IMR-90 (cell line): ENCODE measurements around the gene SLC5A10. TPM values are rescaled to one million over a fixed set of nuclear protein-coding genes. Genes with fewer than 3 reads are reported as not detected.

ENCODE experiments used
- ATAC-seq: fragments of 200-7000 bp; cut with Tn5 transposase; 2 replicates; pipeline ENCODE4 v1.9.1; 2020; ENCODE audit warnings: low read depth, mild to moderate bottlenecking, moderate library complexity
- BruUV-seq: library from RNA; stranded (reverse); fragments of 400-500 nt; replicated peaks from 2 replicates; lab custom pipeline; 2021; lab: Mats Ljungman, UMichigan
- CTCF ChIA-PET: fragments of 300-600 bp; formaldehyde crosslinking; extraction: SDS; loops from one replicate; lab custom pipeline; 2021; ENCODE audit warnings: antibody characterized with exemption; lab: Yijun Ruan, JAX
- POLR2A ChIA-PET: fragments of 300-600 bp; sonication (Branson Sonifier 250); formaldehyde crosslinking; loops from one replicate; lab custom pipeline; 2022; ENCODE audit warnings: antibody characterized with exemption; ENCODE audit not compliant: unreplicated experiment; lab: Charles Lee
- DNase-seq: peaks from one replicate; pipeline ENCODE4 v3.0.0; 2013
- H2AFZ ChIP-seq: replicated peaks from 2 replicates; pipeline ENCODE3; 2013; ENCODE audit warnings: low read length, mild to moderate bottlenecking; ENCODE audit not compliant: poor library complexity
- H2AK5ac ChIP-seq: 2 replicates; pipeline ENCODE4 v1.6.1; 2013; ENCODE audit warnings: low read depth, low read length, inconsistent platforms
- H2AK9ac ChIP-seq: replicated peaks from 2 replicates; pipeline ENCODE3; 2013; ENCODE audit warnings: mild to moderate bottlenecking, low read depth, low read length, moderate library complexity; ENCODE audit not compliant: poor library complexity
- H2BK120ac ChIP-seq: 2 replicates; pipeline ENCODE4 v1.6.1; 2013; ENCODE audit warnings: low read depth, low read length, inconsistent platforms
- H2BK15ac ChIP-seq: 3 replicates; pipeline ENCODE4 v1.6.1; 2013; ENCODE audit warnings: low read depth, low read length, inconsistent platforms
- H2BK20ac ChIP-seq: 2 replicates; pipeline ENCODE4 v1.6.1; 2013; ENCODE audit warnings: low read depth, mild to moderate bottlenecking, inconsistent platforms, low read length, moderate library complexity
- H2BK5ac ChIP-seq: 2 replicates; pipeline ENCODE4 v1.6.1; 2013; ENCODE audit warnings: mild to moderate bottlenecking, low read depth, low read length, inconsistent platforms; ENCODE audit not compliant: poor library complexity, severe bottlenecking
- H3K14ac ChIP-seq: replicated peaks from 2 replicates; pipeline ENCODE4 v1.6.1; 2013; ENCODE audit warnings: low read depth, low read length, inconsistent platforms
- H3K18ac ChIP-seq: 2 replicates; pipeline ENCODE4 v1.6.1; 2013; ENCODE audit warnings: low read depth, low read length, control low read depth
- H3K23ac ChIP-seq: 2 replicates; pipeline ENCODE4 v1.6.1; 2013; ENCODE audit warnings: low read depth, low read length, inconsistent platforms
- H3K27ac ChIP-seq: 2 replicates; pipeline ENCODE4 v1.5.1; 2013; ENCODE audit warnings: mild to moderate bottlenecking, control low read depth, low read length; ENCODE audit not compliant: insufficient read depth
- H3K27me3 ChIP-seq: 2 replicates; pipeline ENCODE4 v1.6.1; 2013; ENCODE audit warnings: low read length; ENCODE audit not compliant: control insufficient read depth, insufficient read depth
- H3K36me3 ChIP-seq: 2 replicates; pipeline ENCODE4 v1.6.1; 2013; ENCODE audit warnings: low read length, mixed read lengths; ENCODE audit not compliant: control insufficient read depth, insufficient read depth
- H3K4ac ChIP-seq: 2 replicates; pipeline ENCODE4 v1.6.1; 2013; ENCODE audit warnings: low read depth, low read length, inconsistent platforms
- H3K4me1 ChIP-seq: 2 replicates; pipeline ENCODE4 v1.6.1; 2013; ENCODE audit warnings: low read length, mixed read lengths; ENCODE audit not compliant: control insufficient read depth, insufficient read depth
- H3K4me2 ChIP-seq: 2 replicates; pipeline ENCODE4 v1.6.1; 2013; ENCODE audit warnings: low read depth, mild to moderate bottlenecking, control low read depth, low read length, moderate library complexity
- H3K4me3 ChIP-seq: 2 replicates; pipeline ENCODE4 v1.5.1; 2013; ENCODE audit warnings: low read depth, mild to moderate bottlenecking, control low read depth, low read length, moderate library complexity; ENCODE audit not compliant: insufficient read depth
- H3K56ac ChIP-seq: 2 replicates; pipeline ENCODE4 v1.6.1; 2013; ENCODE audit warnings: low read length, inconsistent platforms; ENCODE audit not compliant: insufficient read depth; ENCODE audit errors: extremely low read depth
- H3K79me1 ChIP-seq, 2 experiments: 2 replicates each; pipeline ENCODE4 v1.6.1; 2013; ENCODE audit warnings: low read length in 2 of 2, inconsistent platforms in 1 of 2, low read depth in 1 of 2
- H3K9ac ChIP-seq: 2 replicates; pipeline ENCODE4 v1.6.1; 2013; ENCODE audit warnings: low read depth, low read length, control low read depth
- H3K9me1 ChIP-seq: 2 replicates; pipeline ENCODE4 v1.6.1; 2013; ENCODE audit warnings: low read length, inconsistent platforms; ENCODE audit not compliant: insufficient read depth
- H3K9me3 ChIP-seq: 2 replicates; pipeline ENCODE4 v1.6.1; 2013; ENCODE audit warnings: low read length; ENCODE audit not compliant: control insufficient read depth, insufficient read depth
- H4K20me1 ChIP-seq: 2 replicates; pipeline ENCODE4 v1.6.1; 2013; ENCODE audit warnings: low read length, inconsistent platforms; ENCODE audit not compliant: insufficient read depth
- H4K5ac ChIP-seq: 2 replicates; pipeline ENCODE4 v1.6.1; 2013; ENCODE audit warnings: mild to moderate bottlenecking, low read depth, low read length, control low read depth
- H4K8ac ChIP-seq, 2 experiments: 2 replicates each; pipeline ENCODE4 v1.6.1; 2013; ENCODE audit warnings: low read depth in 2 of 2, low read length in 2 of 2, control low read depth in 1 of 2, inconsistent platforms in 1 of 2
- H4K91ac ChIP-seq: 2 replicates; pipeline ENCODE4 v1.6.1; 2013; ENCODE audit warnings: low read depth, low read length, inconsistent platforms; ENCODE audit not compliant: insufficient read depth
- BHLHE40 ChIP-seq: fragments of 150-350 bp; IDR thresholded peaks from 2 replicates; pipeline ENCODE4 v1.6.1; 2016; ENCODE audit warnings: mild to moderate bottlenecking, low read depth, low read length
- CEBPB ChIP-seq: IDR thresholded peaks from 2 replicates; pipeline ENCODE4 v1.6.1; 2012; ENCODE audit warnings: low read depth, low read length, improper control_type of control experiment
- CHD1 ChIP-seq: IDR thresholded peaks from 2 replicates; pipeline ENCODE4 v1.6.1; 2012; ENCODE audit warnings: low read depth, low read length, improper control_type of control experiment
- CTCF ChIP-seq: conservative IDR thresholded peaks from 2 replicates; pipeline ENCODE4 v1.5.1; 2012; ENCODE audit warnings: mild to moderate bottlenecking, low read depth, low read length, improper control_type of control experiment
- ELK1 ChIP-seq: fragments of 150-350 bp; IDR thresholded peaks from 2 replicates; pipeline ENCODE4 v1.6.1; 2016; ENCODE audit warnings: low read depth, mild to moderate bottlenecking, low read length, moderate library complexity, borderline replicate concordance
- FOS ChIP-seq: fragments of 150-350 bp; IDR thresholded peaks from 2 replicates; pipeline ENCODE4 v1.6.1; 2016; ENCODE audit warnings: low read depth, low read length
- MAFK ChIP-seq: IDR thresholded peaks from 2 replicates; pipeline ENCODE4 v1.6.1; 2012; ENCODE audit warnings: low read depth, low read length, improper control_type of control experiment
- NFE2L2 ChIP-seq: fragments of 150-350 bp; IDR thresholded peaks from 2 replicates; pipeline ENCODE4 v1.6.1; 2016; ENCODE audit warnings: low read depth, mild to moderate bottlenecking, low read length
- RAD21 ChIP-seq: IDR thresholded peaks from 2 replicates; pipeline ENCODE4 v1.6.1; 2012; ENCODE audit warnings: low read length, improper control_type of control experiment
- RCOR1 ChIP-seq: IDR thresholded peaks from 2 replicates; pipeline ENCODE4 v1.6.1; 2012; ENCODE audit warnings: mild to moderate bottlenecking, low read length, improper control_type of control experiment; ENCODE audit not compliant: insufficient replicate concordance
- SMC3 ChIP-seq: fragments of 150-350 bp; IDR thresholded peaks from 2 replicates; pipeline ENCODE4 v1.6.1; 2016; ENCODE audit warnings: low read depth, mild to moderate bottlenecking, antibody characterized with exemption, low read length, moderate library complexity
- USF2 ChIP-seq: fragments of 150-350 bp; IDR thresholded peaks from 2 replicates; pipeline ENCODE4 v1.6.1; 2017; ENCODE audit warnings: mild to moderate bottlenecking, antibody characterized with exemption, low read length, low read depth
- dilution Hi-C: fragments of 300-500 bp; cut with HindIII; formaldehyde crosslinking; loops from one replicate; pipeline ENCODE4 v1.14.3; 2018; ENCODE audit warnings: low sequenced_read_pairs; ENCODE audit not compliant: unreplicated experiment
- in situ Hi-C: fragments of 300-500 bp; cut with MboI; formaldehyde crosslinking; loops from 3 replicates; pipeline ENCODE4 v1.14.3; 2019; ENCODE audit warnings: low sequenced_read_pairs, inconsistent platforms, mixed read lengths
- intact Hi-C: fragments of 100-400 bp; cut with micrococcal nuclease; formaldehyde crosslinking; loops from 2 replicates; pipeline ENCODE4 v1.10.0; 2022
- polyA plus RNA-seq, 3 experiments: library from polyadenylated mRNA; depleted of rRNA; stranded (reverse); fragments of >200 nt; gene quantifications; 2 replicates each; pipeline ENCODE4 v1.2.3, GENCODE V29; 2012; ENCODE audit warnings: low replicate concordance in 1 of 3
- total RNA-seq: library from RNA; depleted of rRNA; stranded (reverse); fragments of >200 nt; gene quantifications from 2 replicates; pipeline ENCODE4 v1.2.3, GENCODE V29; 2012

The SLC5A10 gene
- total and polyA plus RNA-seq, 2 of the 4 experiments (the other 2 are of a cell fraction): not detected

- DNase-seq (no peak), ATAC-seq (no peak)
- no peak overlapping the region for H3K14ac ChIP-seq
- no peak overlapping the region for H2BK20ac ChIP-seq
- no peak overlapping the region for H3K23ac ChIP-seq
- H3K27ac ChIP-seq: no peak overlapping the region
- no peak overlapping the region for H3K4me3 ChIP-seq
- no peak overlapping the region for H2BK120ac ChIP-seq
- peaks cover 18% of the 10 kb centered on the region for H3K9me1 ChIP-seq
- no peak overlapping the region for H3K18ac ChIP-seq
- in situ Hi-C loops: no loop called here
- no peak for TF ChIP-seq ELK1
- no peak for TF ChIP-seq RAD21
- no peak for TF ChIP-seq CHD1
- TF ChIP-seq CTCF: no peak
- no peak for TF ChIP-seq BHLHE40
- TF ChIP-seq FOS: no peak
- no peak for TF ChIP-seq SMC3
- TF ChIP-seq NFE2L2: no peak
- no peak for TF ChIP-seq MAFK
- TF ChIP-seq RCOR1: no peak
- no peak for TF ChIP-seq CEBPB
- TF ChIP-seq USF2: no peak
- intact Hi-C loops: no loop called here
- no peak overlapping the region for H4K91ac ChIP-seq
- H3K36me3 ChIP-seq: no peaks in the 10 kb centered on the region
- H3K4me2 ChIP-seq: no peak overlapping the region
- no peak overlapping the region for H4K5ac ChIP-seq
- H3K9ac ChIP-seq: no peak overlapping the region
- H3K27me3 ChIP-seq: no peaks in the 10 kb centered on the region
- H3K4me1 ChIP-seq: peaks cover 24% of the 10 kb centered on the region
- H3K79me1 ChIP-seq: peaks cover 7 to 28% of the 10 kb centered on the region in 2 experiments; a peak in 3 of 4 replicates
- H4K8ac ChIP-seq: no peak overlapping the region
- no peak overlapping the region for H2AK5ac ChIP-seq
- no peak overlapping the region for H3K4ac ChIP-seq
- peaks cover 11% of the 10 kb centered on the region for H4K20me1 ChIP-seq
- H2AFZ ChIP-seq: no peak overlapping the region
- no peak overlapping the region for H2BK5ac ChIP-seq
- H2AK9ac ChIP-seq: no peak overlapping the region
- POLR2A ChIA-PET: no interaction called here
- dilution Hi-C loops: no loop called here
- H3K56ac ChIP-seq: no peak overlapping the region
- no peaks in the 10 kb centered on the region for H3K9me3 ChIP-seq
- BruUV-seq: no TSS peak
- H2BK15ac ChIP-seq: no peak overlapping the region
- CTCF ChIA-PET: no interaction called here
Observed at GRCh38 chr17:19006698-19007097, 54.7 kb downstream of the SLC5A10 start.
